Measurements from ENCODE around the gene FAM163B. TPM values are rescaled to one million over a fixed set of nuclear protein-coding genes. Genes with fewer than 3 reads are reported as not detected.
A peak's percentile ranks its signal among the peaks of the same experiment; 100 is the strongest.

FAM163B gene
- total and polyA plus RNA-seq, 2 of the 8 experiments (the other 6 are each of a cell fraction or from before 2014, with no cell fraction given): 0.63 to 1.0 TPM

GRCh38 chr9:133656211-133657119, 47.3 kb upstream of the FAM163B start:
- 0 out of 2 replicates have a peak overlapping the region, but pooled peaks have one; percentile 27 for H2BK12ac ChIP-seq (ENCODE audit: low read depth, low read length)
- H2BK15ac ChIP-seq (ENCODE audit: low read length): no peak overlapping the region
- H4K8ac ChIP-seq (ENCODE audit: extremely low read depth, insufficient read depth, low read length): no peak overlapping the region
- no peak overlapping the region for H3K23ac ChIP-seq (ENCODE audit: insufficient read length)
- no peak overlapping the region for H2AFZ ChIP-seq (ENCODE audit: low read length)
- no peak overlapping the region for H3K56ac ChIP-seq (replicated peaks; ENCODE audit: insufficient read length, low read depth, low read length)
- H2BK120ac ChIP-seq (replicated peaks; ENCODE audit: low read depth, low read length): no peak overlapping the region
- H2BK20ac ChIP-seq (ENCODE audit: low read length): no peak overlapping the region
- no peak overlapping the region for H3K18ac ChIP-seq (ENCODE audit: extremely low read depth, low read length)
- H2AK5ac ChIP-seq (ENCODE audit: low read depth, low read length): no peak overlapping the region
- peaks cover 0 to 12% (median 11%) of the 10 kb centered on the region in 4 experiments; a peak in 3 of 7 replicates for H3K27me3 ChIP-seq (replicated peaks in 1 of 4; ENCODE audit: control insufficient read depth in 3 of 4, extremely low read depth in 1 of 4, insufficient read depth in 3 of 4, low read length in 3 of 4)
- H3K4me2 ChIP-seq (ENCODE audit: insufficient read depth in 1 of 2, low read depth in 2 of 2, low read length in 2 of 2): no peak overlapping the region
- H3K27ac ChIP-seq (ENCODE audit: low read depth, low read length): no peak overlapping the region
- WGBS, 2 experiments (ENCODE audit: extremely low coverage in 1 of 2, insufficient coverage in 1 of 2, insufficient read length in 1 of 2, insufficient replicate concordance in 2 of 2, low coverage in 1 of 2, low lambda C conversion rate in 2 of 2, missing lambda C conversion rate in 1 of 2): 83% methylated on average over 32 of the region's 36 CpGs; no CpG with 5 or more reads in 1 of the 2 experiments
- H3K4me3 ChIP-seq (ENCODE audit: extremely low read depth in 1 of 4, insufficient read depth in 2 of 4, low read depth in 3 of 4, low read length in 4 of 4): no peak overlapping the region
- H4K20me1 ChIP-seq (replicated peaks in 1 of 2; ENCODE audit: control insufficient read depth in 1 of 2, insufficient read depth in 2 of 2, low read length in 2 of 2): no peaks in the 10 kb centered on the region
- no peak for DNase-seq (ENCODE audit: low read depth in 1 of 2, low spot score in 2 of 2)
- H3K14ac ChIP-seq (ENCODE audit: insufficient read length): no peak overlapping the region
- H3K4ac ChIP-seq (replicated peaks; ENCODE audit: insufficient read length, low read depth, low read length): no peak overlapping the region
- no peaks in the 10 kb centered on the region for H3K36me3 ChIP-seq (ENCODE audit: control insufficient read depth in 2 of 4, insufficient read depth in 4 of 4, low read length in 3 of 4)
- no peak overlapping the region for H3K9ac ChIP-seq (replicated peaks in 1 of 4; ENCODE audit: extremely low read depth in 1 of 4, low read depth in 3 of 4, low read length in 3 of 4)
- no peak overlapping the region for H2BK5ac ChIP-seq (ENCODE audit: low read depth, low read length)
- no peaks in the 10 kb centered on the region for H3K79me1 ChIP-seq (ENCODE audit: low read depth, low read length)
- ChIA-PET CTCF (ENCODE audit: partially characterized antibody) (interaction anchor here (0.9 to 2.1 kb wide), 8 partner anchors 15 to 535 kb away, joined by 3 to 8 read pairs (median 3); no protein-coding TSS in a partner anchor), POLR2A (ENCODE audit: partially characterized antibody) (interaction anchor here (1.4 to 2.4 kb wide), 3 partner anchors 10 to 12 kb away, joined by 3 to 7 read pairs (median 7); no protein-coding TSS in a partner anchor)
- FAIRE-seq: no peak
- no peak overlapping the region for H4K91ac ChIP-seq (replicated peaks; ENCODE audit: insufficient read length, low read length)
- H3K79me2 ChIP-seq (ENCODE audit: control insufficient read depth in 1 of 2, insufficient read depth in 2 of 2, low read length in 2 of 2): no peaks in the 10 kb centered on the region
- peaks cover 0 to 15% (median 8%) of the 10 kb centered on the region in 4 experiments; a peak in 5 of 7 replicates for H3K4me1 ChIP-seq (replicated peaks in 1 of 4; ENCODE audit: control insufficient read depth in 3 of 4, insufficient read depth in 4 of 4, low read length in 3 of 4)
- no peaks in the 10 kb centered on the region for H3K9me3 ChIP-seq (ENCODE audit: insufficient read depth in 2 of 2, low read depth in 1 of 2, low read length in 1 of 2)
- peaks cover 3% of the 10 kb centered on the region; the same call in 1 of the 2 replicates for H3K23me2 ChIP-seq (ENCODE audit: low read depth, low read length)
- H4K5ac ChIP-seq (ENCODE audit: insufficient read length, low read depth, low read length): no peak overlapping the region
- TF ChIP-seq CTCF (IDR thresholded peaks at IDR 0.05; ENCODE audit: control extremely low read depth in 1 of 3, insufficient read depth in 1 of 3, low read depth in 1 of 3, low read length in 3 of 3): no peak
- no peak for TF ChIP-seq RBBP5 (IDR thresholded peaks at IDR 0.05; ENCODE audit: borderline replicate concordance, low read depth, low read length)
- no peak for TF ChIP-seq E2F6 (IDR thresholded peaks at IDR 0.05)
- TF ChIP-seq SP4 (IDR thresholded peaks at IDR 0.05; ENCODE audit: low read length): no peak
- no peak for TF ChIP-seq CTBP2 (IDR thresholded peaks at IDR 0.05; ENCODE audit: borderline replicate concordance, insufficient read depth, insufficient read length, low read length)
- no peak; a peak in 1 of 4 replicates for TF ChIP-seq RAD21 (IDR thresholded peaks at IDR 0.05 in 1 of 2, conservative IDR thresholded peaks at IDR 0.05 in 1 of 2; ENCODE audit: low read depth in 2 of 2, low read length in 2 of 2)
- TF ChIP-seq RFX5 (IDR thresholded peaks at IDR 0.05; ENCODE audit: borderline replicate concordance, low read depth, low read length): no peak

All from H1 (cell line).